GM18870 (cell line): ENCODE measurements around the gene HBM.
"Not testable (repeated sequence)": the region's sequence is repeated elsewhere in the genome, so short reads cannot be mapped to it uniquely, and the experiment has no call there.

Experiments
- ATAC-seq: cut with Tn5 transposase; IDR thresholded peaks from one replicate; pipeline ENCODE4 v1.9.1; 2021; ENCODE audit warnings: moderate library complexity; ENCODE audit not compliant: unreplicated experiment

Gene HBM

DNA sequence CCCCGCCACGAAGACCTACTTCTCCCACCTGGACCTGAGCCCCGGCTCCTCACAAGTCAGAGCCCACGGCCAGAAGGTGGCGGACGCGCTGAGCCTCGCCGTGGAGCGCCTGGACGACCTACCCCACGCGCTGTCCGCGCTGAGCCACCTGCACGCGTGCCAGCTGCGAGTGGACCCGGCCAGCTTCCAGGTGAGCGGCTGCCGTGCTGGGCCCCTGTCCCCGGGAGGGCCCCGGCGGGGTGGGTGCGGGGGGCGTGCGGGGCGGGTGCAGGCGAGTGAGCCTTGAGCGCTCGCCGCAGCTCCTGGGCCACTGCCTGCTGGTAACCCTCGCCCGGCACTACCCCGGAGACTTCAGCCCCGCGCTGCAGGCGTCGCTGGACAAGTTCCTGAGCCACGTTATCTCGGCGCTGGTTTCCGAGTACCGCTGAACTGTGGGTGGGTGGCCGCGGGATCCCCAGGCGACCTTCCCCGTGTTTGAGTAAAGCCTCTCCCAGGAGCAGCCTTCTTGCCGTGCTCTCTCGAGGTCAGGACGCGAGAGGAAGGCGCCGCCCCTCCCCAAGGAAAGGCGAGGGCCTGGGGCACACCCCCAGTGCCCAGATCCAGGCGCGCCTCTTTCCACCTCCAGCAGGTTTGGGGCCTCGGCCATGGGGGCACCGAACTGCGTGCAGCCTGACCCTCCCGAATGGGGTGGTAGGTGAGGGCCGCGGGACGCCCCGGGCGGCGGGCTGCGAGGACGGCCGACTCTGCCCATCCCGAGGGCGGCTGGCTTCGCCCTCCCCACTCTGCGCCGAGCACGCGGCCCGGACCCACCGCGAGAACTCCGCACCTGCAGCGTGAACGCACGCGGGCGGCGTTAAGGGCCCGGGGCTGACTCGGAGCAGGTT lies 15.1 kb downstream of the HBM start:
- ATAC-seq: no peak

DNA sequence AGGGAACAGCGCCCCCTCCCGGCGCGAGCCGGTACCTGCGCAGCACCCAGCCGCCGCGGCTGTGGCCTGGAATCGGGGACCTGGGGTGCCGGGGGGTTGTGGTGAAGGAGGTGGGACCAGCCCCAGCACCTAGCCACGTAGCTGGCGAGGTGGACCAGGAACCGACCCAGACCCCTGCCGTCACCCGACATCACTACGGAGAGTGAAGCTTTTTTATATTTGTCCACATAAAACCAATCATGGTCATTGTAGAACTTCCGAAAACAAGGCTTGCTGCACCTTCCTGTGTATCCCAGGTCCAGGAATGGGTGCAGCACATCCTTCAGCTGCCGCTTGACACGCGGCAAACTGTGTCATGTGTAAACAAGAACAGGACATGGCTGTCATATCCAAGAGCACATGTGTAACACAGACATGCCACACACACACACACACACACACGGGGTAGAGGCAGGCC lies 15.8 kb downstream of the HBM start:
- ATAC-seq: no peak

DNA sequence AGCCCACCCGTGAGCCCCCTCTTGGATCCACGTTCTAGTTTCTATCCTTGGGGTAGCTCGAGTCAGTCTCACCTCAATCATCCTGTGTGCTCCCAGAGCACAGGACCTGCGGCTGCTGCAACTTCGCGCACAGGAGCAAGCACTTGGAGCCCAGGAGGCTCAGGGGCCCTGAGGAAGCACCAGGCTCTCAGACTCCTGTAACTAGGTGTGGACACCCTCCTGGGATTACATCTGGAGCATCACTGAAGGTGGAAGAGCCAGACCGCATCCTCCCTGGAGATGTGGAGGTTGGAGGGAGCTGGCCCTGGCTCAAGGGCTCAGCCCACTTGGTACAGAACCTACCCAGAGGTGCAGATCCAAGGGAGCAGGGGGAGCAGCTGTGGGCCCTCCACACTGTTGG lies 17.2 kb downstream of the HBM start:
- no peak for ATAC-seq

- no peak for ATAC-seq
Observed at GRCh38 chr16:185213-185612, 19.4 kb downstream of the HBM start.

- ATAC-seq: no peak
Observed at GRCh38 chr16:185691-186090, 19.9 kb downstream of the HBM start.

DNA sequence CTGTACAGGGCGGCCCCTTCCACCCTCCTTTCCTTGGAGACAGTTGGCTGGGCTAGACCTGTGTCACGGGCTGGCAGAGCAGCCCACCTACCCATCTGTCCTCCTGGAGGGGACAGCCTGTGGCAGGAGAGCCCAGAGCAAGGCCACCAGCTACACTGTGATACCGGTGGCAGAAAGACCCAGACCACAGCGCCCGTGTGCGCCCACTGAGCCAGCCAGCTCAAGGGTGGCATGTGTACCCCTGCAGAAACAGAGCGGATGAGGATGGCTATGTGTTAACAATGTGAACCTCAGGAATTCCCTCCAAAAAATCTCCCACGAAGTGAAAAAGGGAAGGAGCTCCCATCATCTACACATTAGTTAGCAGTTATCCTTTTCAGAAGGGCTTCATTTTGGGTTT lies 21.6 kb downstream of the HBM start:
- ATAC-seq: no peak

- no peak for ATAC-seq
Observed at GRCh38 chr16:188674-189073, 22.9 kb downstream of the HBM start.

GRCh38 chr16:189604-190186 lies 23.9 kb downstream of the HBM start:
- ATAC-seq: no peak

DNA sequence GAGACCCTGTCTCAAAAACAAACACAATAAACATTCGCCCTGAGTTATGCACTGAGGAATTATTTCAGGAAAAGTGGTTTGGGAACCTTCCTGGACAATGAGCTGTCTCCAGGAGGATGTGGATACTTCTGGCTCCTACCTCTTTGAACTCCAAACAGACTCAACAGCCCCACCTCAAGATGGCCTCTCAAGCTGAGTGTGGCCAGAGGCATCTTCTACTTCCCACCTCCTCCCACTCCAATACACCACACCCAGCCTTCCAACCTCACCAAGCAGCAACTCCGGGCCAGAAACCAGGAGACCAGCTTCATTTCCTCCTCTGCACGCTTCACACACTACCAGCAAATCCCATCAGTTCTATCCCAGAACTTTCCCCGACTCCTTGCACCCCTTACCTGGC lies 26.1 kb downstream of the HBM start:
- ATAC-seq: no peak

- ATAC-seq: no peak
Observed at GRCh38 chr16:192686-193085, 26.9 kb downstream of the HBM start.

- ATAC-seq: no peak
Observed at GRCh38 chr16:193441-193840, 27.7 kb downstream of the HBM start.

DNA sequence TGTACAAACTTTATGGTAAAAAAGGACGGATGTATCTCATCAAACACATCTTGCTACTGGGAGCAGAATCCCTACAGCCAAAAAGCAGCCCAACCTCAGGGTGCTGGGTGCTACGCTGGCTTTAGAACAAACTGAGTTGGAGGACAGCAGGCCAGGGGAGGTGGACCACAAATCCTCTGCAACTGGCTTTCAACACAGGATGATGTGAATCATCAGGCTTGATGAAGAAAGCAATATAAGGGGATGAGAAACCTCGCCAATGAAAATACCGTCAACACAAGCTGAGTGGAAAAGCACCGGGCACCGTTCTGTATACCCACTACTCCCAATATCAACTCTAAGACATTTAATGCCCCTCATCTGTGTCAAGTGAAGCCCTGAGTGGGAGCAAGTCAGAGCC lies 28.7 kb downstream of the HBM start:
- no peak for ATAC-seq

DNA sequence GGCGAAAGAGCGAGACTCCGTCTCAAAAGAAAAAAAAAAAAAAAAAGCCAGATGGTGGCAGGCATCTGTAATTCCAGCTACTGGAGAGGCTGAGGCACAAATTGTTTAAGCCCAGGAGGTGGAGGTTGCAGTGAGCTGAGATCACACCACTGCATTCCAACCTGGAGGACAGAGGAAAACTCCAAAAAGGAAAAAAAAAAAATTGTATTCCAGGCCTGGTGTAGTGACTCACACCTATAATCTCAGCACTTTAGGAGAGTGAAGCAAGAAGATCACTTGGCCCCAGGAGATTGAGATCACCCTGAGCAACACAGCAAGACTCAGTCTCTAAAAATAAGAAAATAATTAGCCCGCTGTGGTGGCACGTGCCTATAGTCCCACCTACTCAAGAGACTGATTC lies 34.6 kb downstream of the HBM start:
- ATAC-seq: no peak

GRCh38 chr16:203246-203645 lies 37.5 kb downstream of the HBM start:
- ATAC-seq: no peak

DNA sequence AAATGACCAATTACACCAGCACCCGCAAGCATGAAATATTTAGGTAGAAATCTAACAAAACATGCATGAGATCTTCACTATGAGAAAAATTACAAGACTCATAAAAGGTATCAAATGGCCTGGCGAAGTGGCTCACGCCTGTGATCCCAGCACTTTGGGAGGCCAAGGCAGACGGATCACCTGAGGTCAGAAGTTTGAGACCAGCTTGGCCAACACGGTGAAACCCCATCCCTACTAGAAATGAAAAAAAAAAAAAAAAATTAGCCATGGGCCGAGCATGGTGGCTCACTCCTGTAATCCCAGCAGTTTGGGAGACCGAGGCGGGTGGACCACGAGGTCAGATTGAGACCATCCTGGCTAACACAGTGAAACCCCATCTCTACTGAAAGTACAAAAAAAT lies 38.3 kb downstream of the HBM start:
- ATAC-seq: not testable (repeated sequence)

GRCh38 chr16:209359-209758 lies 43.6 kb downstream of the HBM start:
- not testable (repeated sequence) for ATAC-seq

DNA sequence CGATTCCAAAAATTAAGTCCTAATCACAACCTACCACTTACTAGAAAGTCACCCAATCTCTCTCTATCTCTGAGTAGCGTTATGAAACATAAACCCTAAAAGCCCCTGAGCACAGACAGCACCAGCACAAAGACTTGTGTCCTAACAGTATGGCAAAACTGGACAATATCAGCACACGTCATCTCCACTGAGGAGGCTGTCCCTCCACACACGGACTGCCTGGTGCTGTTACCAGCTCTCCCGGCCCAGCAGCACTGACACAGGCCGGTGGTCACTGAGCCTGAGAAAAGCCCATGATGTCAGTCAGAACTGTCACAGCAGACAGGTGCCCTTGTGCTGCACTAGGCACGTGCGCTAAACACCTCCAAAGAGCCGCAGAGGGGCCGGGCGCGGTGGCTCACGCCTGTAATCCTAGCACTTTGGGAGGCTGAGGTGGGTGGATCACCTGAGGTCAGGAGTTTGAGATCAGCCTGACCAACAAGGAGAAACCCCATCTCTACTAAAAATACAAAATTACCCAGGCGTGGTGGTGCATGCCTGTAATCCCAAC lies 45.9 kb downstream of the HBM start:
- not testable (repeated sequence) for ATAC-seq

GRCh38 chr16:212999-213398 lies 47.2 kb downstream of the HBM start:
- no peak for ATAC-seq
